Muscle of back (tissue), 11 donors: ENCODE measurements around the gene ATOSB. TPM values are rescaled to one million over a fixed set of nuclear protein-coding genes. Genes with fewer than 3 reads are reported as not detected.

ENCODE experiments used
- DNase-seq, 3 donors: peaks; one replicate each; pipeline versions ENCODE4 v3.0.0 to v3.0.0-alpha.2; 2013
- polyA plus RNA-seq, 10 donors: library from polyadenylated mRNA; unstranded; fragments of 120-200 nt; gene quantifications; one replicate each; pipeline ENCODE4 v1.2.1, GENCODE V29; 2013; ENCODE audit not compliant: insufficient read length in 10 of 10

Gene ATOSB
- polyA plus RNA-seq, 10 donors: 9.4 to 13.0 (median 11.4) TPM

DNA sequence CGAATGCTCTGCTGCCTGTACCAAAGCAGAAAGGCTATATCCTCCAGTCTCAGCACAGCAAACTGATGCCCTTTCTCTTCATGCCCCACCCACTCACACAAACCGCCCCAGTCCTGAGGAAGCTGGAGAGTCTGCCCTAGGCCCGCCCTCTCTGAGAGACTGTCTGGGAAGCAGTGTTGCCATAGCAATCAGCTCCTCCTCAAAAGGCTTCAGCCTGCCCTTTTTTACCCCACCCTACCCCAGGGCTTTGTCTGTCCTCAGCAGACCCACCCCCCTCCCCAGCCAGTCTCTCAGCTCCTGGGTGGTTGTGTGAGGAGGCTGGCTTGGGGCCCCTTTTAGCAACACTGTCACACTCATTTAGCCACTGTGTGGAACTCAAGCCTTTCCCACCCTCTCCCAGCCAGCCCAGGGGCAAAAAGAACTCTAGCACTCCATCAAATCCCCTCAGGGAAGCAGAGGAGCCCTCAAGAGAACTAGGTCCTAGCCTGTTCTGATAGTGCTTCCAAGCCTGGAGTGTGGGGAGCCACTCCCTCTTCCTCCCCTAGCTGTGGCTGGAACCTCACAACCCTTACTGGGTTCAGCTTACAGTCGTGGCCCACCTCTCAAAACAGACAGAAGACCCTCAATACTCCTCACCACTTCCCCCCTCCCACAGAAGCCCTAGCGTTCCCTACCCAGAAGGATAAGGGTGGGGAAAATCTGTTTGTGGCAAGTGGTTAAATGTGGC is 1.4 kb downstream of the ATOSB start:
- peak; percentile 85 to 95 (median 93) for DNase-seq

DNA sequence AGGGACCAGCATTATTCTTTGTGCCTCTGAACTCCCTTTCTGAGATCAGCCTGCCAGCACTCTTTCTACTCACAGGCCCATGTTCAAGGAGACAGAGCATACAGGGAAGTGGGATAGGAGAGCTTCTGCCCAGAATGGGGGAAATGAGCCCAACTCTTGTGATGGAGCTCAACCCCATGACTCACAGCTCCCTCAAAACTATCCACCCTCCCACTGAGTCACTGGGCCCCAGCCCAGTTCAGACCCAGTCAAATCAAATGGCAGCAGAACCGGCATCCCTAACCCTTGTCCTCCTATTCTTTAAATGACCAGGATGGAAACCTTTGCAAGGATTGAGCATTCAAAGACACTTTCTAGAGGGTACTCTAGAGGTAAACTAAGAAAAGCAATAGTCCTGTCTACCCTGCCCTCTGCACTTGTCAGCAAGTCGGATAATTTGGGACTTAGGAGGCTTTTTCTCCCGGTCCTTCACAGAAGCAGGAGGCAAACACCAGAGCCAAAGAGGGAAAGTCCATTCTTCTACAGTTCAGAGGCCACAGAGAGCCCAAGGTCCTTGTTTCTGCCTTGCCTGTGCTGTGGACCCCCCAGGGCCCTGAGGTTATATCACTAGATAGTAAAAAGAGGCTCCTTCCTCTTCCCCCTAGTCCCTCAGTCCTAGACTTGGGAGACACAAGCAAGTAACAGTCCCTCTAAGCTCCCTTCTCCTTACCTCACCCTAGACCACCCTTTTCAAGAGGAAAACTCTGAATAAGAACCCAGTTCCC is 3.2 kb downstream of the ATOSB start:
- no peak for DNase-seq

GRCh38 chr9:35111001-35111933 is 4.4 kb downstream of the ATOSB start:
- DNase-seq: peak; percentile 98

GRCh38 chr9:35110327-35110761 is 5.3 kb downstream of the ATOSB start:
- DNase-seq: peak in 1 of 3 donors; percentile 49

GRCh38 chr9:35108946-35109575 is 6.6 kb downstream of the ATOSB start:
- DNase-seq: no peak

DNA sequence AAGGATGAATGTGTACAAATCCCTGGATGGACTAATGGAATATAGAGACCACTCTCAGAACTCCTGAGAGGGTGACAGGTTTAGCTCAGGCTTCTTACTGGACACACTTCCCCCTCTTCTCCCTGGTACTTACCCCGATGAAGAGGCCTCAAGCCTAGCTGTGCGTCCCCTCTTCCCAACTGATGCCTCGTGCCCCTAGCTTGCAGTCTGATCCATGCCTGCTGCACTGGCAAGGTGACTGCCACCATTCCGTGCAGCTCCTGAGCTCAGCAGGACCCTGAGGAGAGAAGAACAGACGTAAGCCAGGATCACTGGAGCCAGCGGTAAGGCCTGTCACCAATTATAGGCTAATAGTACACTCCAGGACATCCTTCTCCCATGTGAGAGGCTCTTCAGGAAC is 7.2 kb downstream of the ATOSB start:
- no peak for DNase-seq

DNA sequence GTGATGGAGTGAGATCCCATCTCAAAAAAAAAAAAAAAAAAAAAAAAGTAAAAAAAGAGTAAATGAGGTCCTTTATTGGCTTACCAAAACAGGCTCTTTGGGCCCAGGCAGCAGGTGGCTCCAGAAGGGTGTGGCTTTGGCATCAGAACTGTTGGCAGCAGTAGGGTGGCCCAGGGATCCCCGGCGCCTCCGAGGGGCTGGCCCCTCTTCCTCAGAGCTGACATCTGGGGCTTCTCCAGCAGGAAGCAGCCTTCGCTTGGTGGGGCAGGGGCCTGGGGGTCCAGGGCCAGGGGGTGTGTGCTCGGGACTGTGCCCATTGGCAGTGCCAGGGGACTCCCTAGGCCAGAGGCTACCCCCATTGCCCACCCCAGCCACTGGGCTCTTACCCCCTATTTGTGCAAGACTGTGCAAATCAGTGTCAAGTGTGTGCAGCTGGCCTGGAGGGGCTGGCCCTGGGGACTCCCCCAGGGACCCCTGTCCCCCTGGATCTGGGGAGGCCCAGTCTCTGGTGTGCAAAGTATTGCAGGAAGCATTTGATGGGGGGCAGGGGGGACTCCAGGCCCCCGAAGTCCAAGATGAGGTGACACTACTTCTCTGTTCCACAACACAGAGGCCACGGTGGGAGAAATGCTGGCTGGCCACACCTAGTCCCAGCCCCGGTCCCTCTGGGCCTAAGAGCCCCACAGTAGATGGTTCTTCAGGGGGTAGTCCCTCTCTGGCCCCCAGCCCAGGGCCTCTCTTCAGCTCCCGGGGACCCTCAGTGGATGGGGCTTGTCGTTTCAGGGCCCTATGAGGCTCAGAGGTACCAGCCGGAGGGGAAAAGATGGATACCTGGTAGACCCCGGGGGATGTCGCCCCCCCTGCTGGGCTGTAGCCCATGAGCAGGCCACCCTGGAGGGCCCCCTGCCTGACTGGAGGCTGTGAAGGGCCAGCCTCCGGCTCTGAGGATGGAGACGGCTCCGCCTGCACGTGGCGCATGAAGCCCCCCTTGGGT is 8.1 kb downstream of the ATOSB start:
- DNase-seq: no peak

DNA sequence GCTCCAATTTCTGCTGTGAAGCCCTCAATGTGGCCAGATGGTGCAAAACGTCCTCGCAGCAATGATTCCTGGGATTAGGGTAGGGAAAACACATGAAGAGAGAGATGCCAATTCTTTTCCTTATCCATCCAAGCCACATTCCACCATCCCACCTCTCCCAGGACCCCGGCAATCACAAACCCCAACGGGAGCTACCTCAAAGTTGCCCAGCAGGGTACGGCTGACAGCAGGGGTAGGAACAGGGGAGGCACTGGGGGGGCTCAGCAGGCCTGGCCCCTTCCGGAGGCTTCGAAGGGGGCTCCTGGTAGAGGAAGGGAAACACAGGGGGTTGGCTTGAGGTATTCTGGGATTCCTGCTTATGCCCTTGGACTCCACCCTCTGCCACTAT is 9.3 kb downstream of the ATOSB start:
- no peak for DNase-seq

DNA sequence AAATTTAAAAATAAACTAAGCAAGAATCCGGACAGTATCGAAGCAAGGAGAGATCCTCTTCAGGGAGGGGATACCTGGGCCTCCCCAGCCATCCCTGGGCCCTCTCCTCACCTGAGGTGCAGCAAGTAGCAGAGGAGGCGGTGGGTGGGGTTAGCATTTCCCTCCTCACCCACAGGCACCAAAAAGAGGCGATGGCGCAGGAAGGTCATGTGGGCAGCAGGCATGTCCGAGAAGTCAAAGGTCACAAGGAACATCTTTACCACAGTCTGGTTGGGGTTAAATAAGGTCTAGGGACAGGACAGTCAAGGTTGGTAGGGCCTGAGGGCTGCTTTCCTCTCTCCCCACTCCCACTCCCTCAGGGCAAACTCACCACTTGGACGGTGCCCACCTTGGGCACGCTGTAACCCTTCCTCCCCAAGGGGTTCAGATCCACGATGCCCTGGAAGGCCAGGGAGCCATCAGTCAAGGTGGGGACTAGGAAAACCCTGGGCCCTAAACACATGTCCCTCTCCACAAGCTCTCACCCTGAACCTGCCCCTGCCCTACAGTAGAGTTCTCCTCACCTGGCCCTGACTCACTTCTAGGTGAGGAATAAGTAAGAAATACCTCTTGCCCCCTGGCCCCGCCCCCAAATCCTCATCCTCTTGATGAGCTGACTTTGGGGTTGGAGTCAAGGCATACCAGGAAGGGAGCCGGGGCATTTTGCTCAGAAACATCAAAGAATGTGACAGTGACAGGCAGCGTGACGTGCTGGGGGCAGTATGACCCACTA is 9.9 kb downstream of the ATOSB start:
- no peak for DNase-seq

DNA sequence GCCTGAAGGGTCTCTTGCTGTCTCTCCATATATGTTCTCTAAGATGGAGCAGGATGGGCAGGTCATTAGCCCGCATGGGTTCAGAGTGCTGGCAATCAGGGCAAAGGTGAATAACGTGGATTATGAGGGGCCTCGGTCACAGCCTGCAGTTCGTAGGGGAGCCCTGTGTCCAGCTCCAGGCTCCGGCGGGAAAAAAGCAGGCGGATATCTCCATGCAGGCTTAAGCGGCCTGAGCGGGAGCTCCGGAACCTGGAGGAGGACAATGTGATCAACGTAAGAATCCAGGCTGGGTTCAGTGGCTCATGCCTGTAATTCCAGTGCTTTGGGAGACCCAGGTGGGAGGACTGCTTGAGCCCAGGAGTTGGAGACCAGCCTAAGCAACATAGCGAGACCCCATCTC is 10.5 kb downstream of the ATOSB start:
- DNase-seq: no peak

- no peak for DNase-seq
Measured at GRCh38 chr9:35104586-35104985, 11.1 kb downstream of the ATOSB start.

DNA sequence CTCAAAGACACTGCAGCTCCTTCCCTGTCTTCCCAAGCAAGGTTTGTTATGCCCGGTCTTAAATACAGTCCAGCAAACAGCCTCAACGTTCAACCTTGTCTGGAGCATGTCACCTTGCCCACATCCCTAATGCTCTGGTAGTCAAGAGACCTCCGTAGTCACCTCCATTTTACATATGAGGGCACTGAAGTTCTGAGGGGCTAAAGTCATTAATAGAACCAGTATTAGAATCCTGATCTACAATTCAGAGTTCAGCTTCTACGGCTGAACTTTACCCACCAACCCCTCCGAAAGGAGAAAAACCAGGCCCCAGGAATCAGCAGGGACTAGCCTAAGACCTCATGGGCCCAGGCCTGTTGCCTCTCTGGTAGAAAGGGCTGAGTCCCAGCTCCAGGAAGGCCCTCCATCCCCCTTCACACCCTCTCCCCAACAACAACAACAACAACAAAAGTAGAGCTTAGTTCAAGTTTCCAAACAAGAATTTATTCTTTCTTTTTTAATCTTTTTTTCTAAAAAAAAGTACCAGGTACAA is 11.9 kb downstream of the ATOSB start:
- no peak for DNase-seq

DNA sequence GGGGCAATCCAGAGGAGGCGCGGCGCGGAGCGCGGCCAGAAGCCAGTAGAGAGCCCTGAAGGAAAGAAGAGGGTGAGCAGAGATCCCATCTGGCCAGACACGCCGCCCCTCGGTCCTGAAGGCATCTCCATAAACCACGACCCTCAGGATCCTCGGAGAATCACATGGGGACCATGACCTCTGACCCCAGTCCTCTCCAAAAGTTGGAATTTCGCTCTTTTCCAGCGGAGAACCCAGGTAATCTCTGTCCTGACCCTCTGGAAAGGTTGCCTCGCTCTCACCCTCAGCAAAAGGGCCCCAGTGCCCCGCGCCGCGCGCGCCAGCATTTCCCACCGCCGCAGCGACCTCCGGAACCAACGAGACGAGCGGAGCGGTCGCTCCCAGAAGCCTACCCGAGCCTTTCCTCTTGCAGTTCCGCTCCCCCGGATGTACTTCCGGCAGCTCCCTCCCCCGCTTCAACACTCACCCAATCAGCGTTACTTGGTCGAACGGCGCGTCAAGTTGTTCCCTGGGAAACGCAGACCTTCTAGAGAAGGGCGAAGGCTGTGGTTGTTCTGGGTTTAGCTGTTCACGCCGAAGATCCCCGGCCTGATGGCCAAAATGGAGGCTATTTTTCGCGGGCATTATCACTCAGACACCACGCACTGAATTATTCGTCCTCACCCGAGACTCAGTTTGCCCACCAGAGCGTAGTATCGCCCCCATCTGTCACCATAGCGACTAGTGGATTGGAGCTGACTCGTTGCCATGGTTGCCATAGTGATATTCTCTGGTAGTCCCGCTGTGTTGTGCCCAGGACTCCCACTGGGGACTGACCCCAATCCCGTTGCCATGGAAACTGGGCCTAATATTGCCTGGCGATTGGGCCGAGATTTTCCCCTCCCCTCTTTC is 12.6 kb downstream of the ATOSB start, which contains the start of gene STOML2:
Gene STOML2, minus strand, starts transcription at position 363 of the 891 bp plus-strand sequence. Its CDS starts 37 bp downstream, at position 326.
- DNase-seq: peak; percentile 94 to 97 (median 96)

DNA sequence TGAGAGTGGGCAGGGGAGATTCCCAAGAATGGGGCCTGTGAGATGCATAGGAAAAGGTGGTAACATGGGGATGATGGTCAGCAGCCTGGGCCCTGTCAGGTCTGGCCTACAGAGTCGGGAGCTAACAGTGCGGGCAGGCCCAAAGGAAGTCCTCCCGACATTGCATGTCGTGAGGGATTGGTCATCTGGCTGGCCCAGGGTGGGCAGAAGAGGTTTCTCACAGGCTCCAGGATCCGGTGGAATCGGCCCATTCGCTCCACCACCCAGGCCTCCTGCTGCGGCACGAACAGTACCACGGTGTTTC is 13.2 kb downstream of the ATOSB start:
- no peak for DNase-seq

DNA sequence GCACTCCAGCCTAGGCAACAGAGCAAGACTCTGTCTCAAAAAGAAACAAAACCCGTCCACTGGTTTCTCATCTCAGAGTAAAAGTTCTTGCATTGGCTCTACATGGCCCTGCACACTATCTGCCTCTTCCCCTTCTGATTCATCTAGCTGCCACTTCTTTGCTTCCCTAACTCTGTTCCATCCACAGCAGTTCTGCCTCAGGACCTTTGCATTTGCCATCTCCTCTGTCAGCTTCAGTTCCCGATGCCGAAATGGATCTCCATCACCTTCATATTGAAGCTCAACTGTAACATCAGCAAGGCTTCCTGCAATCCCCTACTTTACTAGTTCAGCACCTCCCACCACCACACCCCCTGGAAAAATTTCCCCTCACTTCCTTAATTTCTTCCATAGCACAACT is 18.1 kb downstream of the ATOSB start:
- no peak for DNase-seq

DNA sequence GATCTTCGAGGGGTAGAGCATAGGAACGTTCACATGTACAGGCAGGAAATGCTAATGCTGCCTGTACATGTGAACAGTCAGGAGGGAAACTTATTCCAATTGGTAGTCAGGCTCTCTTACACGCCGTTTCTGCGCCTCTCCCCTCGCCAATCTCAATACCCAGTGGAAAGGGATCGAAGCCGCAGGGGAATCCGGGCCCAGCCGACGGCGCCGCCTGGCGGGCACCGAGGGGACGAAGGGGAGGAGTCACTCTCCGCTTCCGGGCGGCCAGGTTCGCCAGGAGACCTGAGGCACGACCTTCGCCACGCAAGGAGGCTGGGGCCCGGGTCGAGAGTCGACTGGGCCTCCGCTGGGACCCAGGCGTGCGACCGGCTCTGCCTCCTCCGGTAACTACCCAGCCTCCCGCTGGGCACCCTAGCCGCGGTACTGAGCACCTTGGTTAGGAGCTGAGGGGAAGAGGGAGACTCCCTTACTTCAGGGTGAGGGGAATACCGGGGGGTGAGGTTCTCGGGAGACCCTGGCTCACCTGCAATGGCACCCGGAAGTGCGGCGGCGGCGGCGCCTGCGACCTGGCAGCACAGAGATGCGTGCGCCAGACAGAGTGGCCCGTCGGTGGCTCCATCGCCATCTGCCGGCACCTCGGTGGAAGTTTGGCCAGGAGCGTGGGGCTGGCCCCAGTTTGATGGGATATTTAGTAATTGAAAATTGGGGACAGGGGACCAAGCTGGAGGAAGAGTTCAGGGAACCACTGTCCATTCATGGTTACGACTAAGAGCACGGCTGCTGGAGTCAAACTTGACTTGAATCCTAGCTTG is 19.4 kb downstream of the ATOSB start, which contains the start of gene PIGO:
Gene PIGO, minus strand, starts transcription at position 557 of the 815 bp plus-strand sequence. CDS start 1,026 bp downstream, outside the sequence.
- DNase-seq: peak in 2 of 3 donors; percentile 88 to 94

GRCh38 chr9:35091536-35091935 is 24.1 kb downstream of the ATOSB start:
- DNase-seq: no peak
